HG03571 (cell line): ENCODE results near the gene LPP.

Source experiments
- ATAC-seq: cut with Tn5 transposase; IDR thresholded peaks from one replicate; pipeline ENCODE4 v1.9.1; 2021; ENCODE audit not compliant: unreplicated experiment

The LPP gene

DNA sequence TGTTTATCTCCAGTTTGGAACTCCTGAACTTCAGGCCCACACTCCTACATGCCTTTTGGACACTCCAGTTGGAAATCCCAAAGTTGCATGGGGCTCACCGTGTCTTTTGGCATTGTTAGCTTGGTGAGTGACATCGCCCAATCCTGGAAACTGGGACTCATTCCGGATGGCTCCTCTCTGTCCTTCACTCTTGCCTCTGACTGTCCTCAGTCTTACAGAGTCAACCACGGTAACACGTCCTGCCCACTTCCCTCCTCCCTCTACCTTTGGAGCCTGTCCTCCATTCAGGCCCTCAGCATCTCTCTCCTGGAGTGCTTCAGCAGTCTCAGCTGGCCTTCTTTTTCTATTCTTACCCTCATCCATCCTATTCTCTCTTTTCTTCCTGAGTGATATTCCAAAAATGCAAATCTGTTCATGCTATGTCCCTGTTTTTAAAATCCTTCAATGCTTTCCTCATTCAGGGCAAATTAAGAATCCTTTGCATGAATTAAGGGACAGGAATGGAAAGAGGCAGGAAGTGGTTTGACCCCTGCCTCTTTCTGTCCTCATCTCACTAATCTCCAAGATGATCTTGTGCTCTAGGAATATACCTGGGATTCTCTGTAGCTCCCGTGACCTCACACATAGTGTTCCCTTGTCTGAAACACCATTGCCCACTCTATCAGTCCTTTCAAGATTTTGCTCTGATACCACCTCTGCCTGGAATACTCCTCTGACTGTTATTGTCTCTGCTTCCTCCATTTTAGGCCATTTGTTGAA is 42.5 kb downstream of the LPP start:
- ATAC-seq: no peak

DNA sequence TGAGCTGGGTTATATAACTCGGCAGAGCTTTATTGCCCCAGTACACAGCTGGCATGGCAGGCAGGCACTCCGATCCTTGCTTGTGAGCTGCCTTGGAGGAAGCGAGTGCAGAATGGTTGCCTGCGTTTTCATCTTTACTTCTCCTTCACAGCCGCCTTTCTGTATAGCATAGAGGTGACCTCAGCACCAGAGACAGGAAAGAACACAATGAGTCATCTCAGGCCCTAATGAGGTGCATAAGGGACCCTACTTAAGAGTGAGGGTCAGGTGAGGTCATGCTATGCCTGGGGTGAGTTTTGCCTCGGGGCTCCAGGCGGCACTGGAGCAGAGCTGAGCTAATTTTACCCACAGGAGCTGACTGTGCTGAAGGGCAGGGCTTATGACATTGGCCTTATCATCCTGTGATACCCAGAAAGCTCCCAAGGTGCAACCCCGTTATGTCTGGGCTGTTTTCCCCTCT is 43.5 kb downstream of the LPP start:
- no peak for ATAC-seq

DNA sequence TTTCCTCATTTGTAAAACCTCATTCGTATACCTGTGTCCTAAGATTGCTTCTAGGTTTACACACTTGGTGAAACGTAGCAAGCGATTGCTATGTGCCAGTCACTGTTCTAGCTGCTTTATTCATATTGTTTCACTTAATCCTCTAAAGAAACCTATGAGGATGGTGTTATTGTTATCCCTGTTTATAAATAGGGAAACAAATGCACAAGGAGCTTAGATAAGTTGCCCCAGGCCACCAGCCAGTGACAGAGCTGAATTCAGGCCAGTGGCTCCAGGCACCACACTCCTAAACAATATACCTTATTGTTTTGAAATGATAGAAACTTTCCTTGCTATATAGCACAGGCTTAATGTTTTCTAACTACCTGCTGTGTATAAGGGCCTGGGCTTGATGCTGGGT is 44.0 kb downstream of the LPP start:
- ATAC-seq: no peak

DNA sequence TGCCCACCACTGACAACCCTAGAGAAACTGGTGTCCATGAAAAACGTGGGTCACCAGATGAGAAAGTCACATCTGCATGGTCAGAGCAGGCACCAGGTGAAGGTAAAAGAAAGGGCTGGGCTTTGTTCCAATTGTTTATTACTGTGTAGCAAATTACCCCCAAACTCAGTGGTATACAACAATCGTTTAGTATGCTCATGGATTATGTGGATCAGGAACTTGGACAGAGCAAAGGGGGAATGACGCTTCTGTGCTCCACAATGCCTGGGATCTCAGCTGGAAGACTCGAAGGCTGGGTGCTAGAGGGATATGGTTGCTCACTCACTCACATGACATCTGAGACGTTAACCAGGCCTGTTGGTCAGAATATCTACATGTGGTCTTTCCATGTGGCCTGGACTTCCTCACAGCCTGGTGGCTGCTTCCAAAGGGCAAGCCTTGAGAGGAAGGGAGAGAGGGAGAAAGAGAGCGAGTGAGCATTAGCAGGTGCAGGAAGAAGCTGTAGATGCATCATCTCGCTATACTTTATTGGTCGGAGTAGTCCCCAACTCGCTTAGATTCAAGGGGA is 44.9 kb downstream of the LPP start:
- ATAC-seq: no peak

DNA sequence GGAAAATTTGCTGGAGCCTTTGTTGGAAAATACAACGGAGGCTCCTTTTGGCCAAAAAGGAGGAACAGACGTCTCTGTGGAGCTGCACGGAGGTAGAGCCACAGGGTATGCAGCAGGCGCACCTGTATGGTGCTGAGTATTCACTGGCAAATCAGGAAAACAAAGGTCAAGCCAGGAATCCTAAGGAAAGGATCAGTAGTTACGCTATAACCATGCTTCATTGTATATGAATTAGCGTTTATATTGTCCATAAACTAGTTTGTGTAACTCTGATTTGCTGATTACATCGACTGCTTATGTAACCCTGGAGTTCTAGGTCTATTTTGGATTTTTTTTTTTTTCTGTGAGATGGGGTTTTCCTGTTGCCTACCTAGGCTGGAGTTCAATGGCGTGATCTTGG is 45.4 kb downstream of the LPP start:
- no peak for ATAC-seq

DNA sequence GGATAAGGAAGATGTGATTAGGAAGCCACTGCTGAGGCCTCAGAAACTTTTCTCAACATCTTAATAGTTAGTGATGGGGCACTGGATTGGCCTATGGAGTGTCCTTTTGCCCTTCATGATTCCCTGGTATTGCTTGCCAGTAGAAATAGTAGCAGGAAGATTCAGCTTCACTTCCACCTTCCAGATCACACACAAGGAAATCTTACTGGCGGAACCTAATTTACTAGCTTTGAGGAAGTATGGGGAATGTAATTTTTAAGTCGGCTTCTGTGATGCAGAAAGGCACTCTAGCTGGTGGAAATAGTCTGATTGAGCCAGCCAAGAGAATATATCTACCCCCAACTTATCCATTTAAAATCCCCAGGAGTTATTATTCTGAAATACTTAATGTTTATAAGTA is 46.5 kb downstream of the LPP start:
- no peak for ATAC-seq

DNA sequence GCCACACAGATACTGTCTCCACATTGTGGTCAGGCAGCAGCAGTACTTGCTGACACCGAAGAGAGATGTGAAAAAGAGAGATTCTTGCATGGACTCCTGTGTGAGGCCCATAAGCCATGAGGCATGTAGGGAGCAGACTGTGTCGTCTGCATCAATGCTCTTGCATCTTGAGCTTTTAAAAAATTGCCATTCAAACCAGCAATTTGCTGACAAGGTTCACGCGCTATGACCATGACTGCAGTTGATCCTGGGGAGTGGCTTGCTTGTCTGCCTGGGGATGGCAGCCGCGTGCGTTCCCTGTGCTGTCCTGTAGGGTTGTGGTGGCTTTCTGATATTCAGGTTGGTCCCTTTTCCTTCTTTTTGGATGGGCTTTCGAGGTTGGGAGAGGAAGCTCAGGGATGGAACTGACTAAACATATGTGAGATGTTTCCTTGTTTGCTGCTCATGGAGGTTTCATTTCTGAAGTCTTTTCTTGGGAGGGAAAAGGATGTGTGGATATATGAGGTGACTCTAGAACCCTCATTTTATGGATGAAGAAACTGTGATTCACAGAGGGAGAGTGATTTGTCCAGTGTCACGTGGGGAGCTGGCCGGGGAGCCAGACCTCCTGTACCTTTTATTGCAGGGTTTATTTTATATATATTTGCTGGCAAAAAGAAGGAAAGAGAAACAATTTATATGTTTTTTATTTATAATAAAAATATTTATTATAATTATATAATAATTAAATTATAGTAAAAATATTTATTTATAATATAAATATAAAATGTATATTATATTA is 48.6 kb downstream of the LPP start:
- no peak for ATAC-seq

DNA sequence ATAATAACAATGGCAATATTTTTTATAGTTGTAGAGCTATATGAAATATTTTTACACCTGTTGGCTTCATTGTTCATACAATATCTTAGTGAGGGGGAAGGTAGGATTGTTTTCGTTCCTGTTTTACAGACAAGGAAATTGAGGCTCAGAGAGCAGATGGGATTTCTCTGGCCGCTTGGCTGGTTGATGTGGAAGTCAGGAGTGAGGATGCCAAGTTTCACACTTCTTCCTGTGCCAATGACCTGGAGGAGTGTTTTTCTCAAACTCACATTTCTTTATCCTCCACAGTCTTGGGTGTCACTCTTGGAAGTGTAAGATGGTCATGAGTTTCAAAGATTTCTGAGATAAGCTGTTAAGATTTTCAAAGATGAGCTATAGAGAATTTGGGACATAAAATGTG is 50.6 kb downstream of the LPP start:
- no peak for ATAC-seq

DNA sequence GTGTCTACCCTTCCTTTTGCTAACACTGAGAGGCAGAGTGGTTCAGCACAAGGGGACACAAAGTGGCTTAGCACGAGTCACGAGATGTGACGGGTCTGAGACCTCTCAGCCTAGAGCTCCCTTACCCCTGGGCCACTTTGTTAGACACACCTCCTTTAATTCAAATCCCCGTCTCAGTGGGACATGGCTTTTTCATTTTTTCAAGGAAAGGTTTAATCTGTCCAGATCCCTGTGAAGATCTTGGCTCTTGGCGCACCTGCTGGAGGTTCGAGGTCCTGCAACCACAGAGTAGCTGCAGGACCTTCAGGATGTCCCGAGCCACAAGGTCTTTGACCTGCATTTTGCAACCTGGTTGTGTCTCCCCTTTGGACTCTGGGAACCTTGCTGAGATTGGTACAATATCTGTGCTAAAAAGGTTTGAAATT is 52.0 kb downstream of the LPP start:
- ATAC-seq: no peak

DNA sequence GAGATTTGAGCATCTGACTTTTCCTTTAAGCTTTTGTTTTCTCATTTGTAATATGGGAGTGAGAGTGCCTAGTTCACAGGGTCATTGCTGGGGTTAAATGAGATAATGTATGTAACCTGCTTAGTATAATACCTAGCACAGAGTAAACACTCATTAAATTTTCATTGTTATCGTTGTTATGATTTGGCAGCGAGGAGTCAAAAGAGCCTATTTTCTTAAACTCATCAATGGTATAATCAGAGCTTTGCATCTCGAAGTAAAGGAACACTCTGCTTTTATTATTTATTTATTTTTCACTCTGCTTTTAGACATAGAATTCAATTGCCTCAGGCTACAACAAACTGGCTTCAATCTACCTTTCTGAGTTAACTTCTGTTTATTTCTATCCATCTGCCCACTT is 52.8 kb downstream of the LPP start:
- no peak for ATAC-seq

DNA sequence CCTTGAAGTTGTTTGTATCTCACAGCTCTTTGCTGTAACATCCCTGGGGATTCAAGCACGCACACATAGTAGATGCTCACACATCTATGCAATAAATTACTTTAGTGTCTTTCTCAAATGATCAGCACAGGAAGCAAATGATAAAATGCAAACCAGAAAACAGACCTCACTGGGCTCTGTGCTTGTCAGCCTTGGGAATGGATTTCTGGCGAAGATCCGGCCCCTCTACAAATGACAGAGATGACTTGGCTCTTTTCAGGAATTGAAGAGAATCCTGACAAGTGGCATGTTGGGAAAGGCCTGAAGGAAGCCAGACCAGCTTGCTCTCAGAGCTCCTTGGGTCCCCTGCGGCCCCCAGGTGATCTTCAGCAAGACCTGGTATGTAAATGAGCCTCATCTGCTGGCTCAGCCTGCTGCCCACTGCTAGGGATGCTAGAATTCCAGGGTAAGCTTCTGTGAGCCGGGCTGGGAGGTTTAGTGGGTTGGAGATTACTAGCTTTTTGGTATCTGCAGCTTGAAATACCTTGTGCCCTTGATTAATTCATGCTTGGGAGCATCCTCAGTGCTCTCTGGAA is 54.1 kb downstream of the LPP start:
- no peak for ATAC-seq

DNA sequence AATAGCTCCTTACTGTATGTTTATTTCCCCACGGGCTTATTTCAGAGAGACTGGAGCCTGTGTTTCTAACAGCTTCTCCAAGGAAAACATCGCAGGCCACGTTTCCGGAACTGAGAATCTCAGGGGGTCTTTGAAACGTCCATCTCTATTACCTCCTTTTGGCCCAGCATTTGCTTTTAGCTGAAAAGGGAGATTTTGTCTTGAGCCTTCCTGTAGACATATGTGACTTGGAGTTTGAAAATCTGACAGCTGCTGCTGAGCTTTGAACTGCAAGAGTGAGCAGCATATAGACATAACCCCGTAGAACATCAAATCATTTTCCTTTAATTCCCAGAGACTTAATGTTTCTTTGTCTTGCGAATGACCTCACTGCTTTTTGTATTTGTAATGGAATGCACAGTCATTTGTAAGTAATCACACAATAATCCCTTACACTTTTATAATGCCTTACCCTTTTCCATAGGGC is 54.6 kb downstream of the LPP start:
- ATAC-seq: no peak

DNA sequence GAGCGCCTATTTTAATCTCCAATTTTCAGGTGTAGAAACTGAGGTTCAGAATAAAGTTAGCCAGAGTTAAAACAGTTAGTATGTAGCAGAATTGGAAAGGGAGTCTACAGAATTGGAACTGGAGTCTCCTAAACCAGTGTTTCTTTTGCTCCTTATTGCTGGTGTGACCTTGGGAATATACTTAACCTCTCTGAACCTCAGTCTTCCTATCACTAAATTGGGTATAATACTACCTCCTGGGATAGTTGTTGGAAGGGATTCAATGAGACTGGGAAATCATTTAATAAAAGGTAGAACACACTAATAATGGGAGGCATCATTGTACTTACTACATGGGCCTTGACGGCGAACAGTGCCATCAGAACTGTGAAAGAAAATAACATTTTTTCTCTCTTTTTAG is 55.1 kb downstream of the LPP start:
- ATAC-seq: no peak

DNA sequence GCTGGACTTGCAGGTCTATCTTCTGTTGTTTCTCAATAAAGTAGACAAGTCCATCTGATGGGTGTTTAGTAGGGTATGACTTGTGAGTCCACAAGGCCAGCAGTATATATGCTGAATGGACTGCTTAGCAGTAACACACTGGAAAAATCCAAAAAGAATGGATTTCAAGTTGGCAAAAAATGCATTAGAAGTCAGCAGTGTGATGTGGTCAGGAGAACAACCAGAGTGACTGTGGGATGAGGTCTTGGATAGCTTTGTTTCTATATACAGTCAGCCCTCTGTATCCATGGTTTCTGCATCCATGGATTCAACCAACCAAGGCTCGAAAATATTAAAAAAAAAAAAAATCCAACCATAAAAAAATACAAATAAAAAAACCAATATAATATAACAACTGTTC is 55.8 kb downstream of the LPP start:
- no peak for ATAC-seq

DNA sequence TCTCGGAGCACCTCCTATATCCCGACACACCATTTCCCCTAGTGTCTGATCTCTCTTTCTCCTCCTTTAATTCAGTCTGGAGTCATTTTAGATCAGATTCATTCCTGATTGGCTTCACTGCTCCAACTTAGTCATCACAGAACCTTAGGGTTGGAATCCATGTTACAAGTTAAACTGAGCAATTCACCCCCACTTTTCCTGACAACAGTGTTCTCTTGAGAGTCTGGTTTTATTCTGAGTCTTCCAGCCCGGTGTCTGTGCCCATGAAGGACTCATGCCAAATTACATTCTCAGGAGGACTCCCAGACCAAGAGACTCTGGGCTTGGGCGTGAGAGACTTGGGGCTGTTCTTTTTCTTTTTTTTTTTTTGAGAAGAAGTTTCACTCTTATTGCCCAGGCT is 57.5 kb downstream of the LPP start:
- no peak for ATAC-seq

DNA sequence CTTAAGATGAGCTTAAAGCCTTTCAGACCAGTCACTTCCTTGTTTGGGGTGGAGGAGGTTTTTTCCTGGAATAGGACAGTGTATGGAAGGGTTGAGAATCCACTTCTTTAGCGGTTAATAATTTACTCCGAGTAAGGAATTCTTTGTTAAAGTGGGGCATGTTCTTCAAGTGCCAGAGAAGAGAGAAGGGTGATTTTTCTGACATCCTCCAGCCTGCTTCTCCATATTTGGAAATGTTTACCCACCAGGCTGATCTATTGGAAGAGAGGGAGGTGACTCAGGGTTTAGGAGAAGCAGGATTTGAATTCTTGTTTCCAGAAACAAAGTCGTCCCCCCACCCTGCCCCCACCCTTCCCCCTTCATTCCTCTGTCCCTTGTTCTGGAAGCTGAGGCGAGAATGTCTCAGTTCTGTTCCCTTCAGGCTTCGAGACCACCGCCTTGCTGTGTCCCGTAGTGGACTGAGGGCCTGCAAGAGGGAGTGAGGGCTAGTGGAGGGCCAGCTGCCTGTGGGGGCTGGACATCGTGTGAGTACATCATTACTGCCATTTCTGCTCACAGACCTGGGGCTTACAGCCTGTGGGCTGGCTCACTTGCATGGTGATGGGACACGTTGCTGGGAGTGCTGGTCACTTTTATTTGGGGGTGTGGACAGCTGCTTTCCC is 58.5 kb downstream of the LPP start:
- ATAC-seq: no peak

DNA sequence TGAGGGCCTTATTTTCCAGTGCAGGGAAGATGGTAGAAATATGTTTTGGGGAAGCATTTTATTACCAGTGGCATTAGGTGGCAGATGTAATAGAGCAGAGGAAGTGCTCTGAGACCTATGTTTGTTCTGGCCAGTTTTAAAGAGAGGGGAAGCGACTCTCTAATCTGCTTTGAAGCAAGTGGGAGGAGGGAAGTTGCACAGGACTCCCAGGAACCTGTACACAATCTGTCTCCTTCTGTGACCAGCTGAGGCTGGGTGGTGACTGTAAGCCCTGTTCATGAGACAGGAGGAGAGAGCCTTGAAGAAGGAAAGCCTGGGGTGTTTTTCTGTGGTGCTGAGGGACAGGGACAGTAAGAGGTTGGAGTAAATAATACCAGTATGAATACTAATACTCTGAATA is 60.5 kb downstream of the LPP start:
- no peak for ATAC-seq

DNA sequence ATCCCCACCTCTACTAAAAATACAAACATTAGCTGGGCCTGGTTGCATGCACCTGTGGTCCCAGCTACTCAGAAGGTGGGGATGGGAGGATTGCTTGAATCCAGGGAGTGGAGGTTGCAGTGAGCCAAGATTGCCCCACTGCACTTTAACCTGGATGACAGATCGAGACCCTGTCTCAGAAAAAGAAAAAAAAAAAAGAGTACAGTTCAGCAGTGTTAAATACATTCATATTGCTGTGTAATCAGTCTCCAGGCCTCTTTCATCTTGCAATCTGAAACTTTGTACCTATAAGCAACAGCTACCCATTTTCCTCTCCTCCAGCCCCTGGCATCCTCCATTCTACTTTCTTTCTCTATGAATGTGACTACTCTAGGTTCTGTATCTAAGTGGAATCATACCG is 61.2 kb downstream of the LPP start:
- no peak for ATAC-seq

DNA sequence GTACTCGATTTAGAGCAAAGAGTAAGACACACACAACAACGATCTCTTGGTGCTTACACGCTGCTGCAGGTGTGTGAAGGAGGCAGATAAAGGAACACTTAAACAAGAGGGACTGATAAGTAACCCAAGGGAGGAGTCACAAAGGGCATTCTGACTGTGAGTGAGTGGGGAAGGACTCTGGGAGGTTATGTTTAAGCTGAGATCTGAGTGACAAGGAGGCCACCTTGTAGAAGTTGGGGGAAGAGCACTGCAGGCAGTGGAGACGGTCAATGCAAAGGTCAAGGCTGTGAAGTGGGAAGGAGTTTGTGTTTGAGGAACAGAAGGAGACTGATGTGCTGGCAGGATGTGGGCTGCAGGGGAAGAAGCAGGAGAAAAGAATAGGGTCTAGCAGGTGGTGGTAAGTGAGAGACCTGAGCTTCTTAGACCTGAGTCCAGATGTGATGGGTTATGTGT is 63.1 kb downstream of the LPP start:
- ATAC-seq: no peak

DNA sequence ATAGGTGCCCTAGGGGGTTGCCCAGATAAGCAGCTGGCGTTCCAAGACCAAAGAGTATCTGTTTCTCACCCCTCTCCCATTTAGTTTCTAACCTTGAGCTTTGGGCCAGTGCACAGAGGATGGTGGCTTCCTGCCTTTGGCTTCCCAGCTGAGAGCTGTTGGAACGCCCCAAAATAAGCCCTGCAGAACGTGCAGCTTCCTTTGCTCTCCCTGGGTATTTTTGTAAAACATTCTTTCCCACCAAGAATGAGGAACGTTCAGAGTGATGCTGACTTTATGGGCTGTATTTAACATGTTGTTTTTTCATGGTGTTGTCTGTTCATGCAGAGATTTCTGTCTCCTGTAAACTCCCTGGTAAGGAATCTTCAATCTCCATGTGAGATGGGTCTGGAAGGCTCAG is 63.8 kb downstream of the LPP start:
- no peak for ATAC-seq

DNA sequence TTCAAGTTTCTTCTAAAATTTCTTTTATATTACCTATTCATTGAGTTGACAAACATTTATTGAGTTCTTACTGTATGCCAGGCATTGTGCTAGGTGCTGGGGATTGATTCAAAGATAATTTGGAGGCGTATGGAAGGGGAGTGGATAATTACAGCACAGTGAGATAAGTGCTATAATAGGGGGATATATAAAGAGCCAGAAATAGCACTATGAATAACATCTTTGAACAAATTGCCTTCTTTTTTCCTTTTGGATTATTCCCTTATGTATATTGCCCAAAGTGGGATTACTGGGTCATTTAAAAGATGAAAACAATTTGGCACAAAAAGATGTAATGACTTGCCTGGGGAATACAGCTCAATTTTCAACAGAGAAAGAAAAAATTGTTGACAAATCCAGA is 64.6 kb downstream of the LPP start:
- ATAC-seq: no peak
